Cortex of kidney (tissue), 1 donor: ENCODE measurements around the gene CHAMP1.
"Not testable (repeated sequence)": the region's sequence is repeated elsewhere in the genome, so short reads cannot be mapped to it uniquely, and the experiment has no call there.

Source experiments
- DNase-seq: peaks from one replicate; lab custom pipeline; 2025; lab: John Stamatoyannopoulos, UW

The CHAMP1 gene

DNA sequence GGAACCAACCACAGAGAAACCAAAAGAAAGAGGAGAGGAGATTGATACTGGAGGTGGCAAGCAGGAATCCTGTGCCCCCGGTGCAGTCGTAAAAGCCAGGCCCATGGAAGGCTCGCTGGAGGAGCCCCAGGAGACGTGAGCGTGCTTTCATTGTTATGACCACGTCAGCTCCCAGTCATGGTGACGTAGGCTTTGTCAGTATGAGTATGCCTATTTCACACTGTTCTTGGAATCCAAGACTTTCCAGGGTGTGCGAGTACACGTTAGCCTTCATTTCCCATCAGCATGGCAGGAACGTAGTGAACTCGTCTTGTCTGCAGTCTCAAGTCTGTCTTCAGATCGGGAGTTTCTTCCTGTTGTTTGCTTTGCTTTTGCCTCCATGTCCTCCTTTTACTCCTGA lies 15.4 kb upstream of the CHAMP1 start:
- DNase-seq = no peak

DNA sequence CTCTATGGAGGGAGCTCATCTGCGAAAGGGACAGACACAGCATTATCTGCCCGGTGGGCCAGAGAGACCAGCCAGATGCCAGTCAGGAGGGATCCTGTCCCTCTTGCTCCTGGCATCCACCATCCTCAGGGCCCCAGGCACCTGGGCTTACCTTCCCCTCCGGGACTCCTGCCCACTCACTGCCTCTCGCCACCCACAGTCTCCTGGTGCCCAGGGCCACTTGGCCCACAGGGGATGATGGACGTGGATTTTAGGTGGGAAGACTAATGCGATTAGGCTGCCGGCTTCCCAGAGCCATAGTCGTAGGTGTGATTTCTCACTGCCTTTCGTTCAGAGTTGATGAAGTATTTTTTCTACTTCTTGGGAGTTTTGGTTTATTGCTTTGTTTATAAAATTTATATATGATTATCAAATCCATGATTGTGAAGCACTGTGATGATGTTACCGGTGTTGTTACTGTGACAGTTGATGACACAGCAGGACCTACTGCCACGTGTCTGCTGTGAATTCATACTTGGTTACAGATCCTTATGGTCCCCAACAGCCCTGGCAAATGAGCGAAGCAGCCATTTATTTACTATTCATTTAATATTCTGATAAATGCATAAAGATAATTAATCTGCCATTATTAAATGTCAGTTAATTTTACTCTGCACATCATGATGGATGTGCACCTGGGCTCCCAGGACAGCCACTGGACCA lies 14.5 kb upstream of the CHAMP1 start:
- no peak for DNase-seq

DNA sequence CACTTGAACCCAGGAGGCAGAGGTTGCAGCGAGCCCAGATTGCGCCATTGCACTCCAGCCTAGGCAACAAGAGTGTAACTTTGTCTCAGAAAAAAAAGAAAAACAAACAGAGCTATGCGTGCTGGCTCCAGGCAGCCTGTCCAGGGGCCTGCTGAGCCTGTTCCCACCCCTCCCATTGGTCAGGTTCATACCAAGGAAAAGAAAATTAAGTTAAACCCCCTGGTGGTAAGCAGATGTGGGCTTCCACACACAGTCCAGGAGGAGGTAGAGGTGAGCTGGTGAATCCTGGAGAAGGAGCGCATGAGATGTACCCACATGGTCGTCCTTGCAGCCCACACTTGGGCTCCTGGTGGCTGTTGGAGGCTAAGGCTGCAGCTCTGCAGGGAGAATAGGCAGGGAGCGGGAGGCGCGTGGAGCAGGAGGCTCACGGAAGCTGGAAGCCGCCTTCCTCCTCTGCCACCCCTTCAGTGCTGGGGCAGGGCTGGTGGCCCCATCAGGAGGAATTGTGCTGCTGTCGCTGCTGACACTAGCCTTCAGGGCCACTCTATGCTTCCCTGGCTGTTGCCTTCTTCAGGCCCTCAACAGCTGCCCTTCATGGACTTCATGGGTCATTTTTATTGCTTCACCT lies 10.5 kb upstream of the CHAMP1 start:
- no peak for DNase-seq

DNA sequence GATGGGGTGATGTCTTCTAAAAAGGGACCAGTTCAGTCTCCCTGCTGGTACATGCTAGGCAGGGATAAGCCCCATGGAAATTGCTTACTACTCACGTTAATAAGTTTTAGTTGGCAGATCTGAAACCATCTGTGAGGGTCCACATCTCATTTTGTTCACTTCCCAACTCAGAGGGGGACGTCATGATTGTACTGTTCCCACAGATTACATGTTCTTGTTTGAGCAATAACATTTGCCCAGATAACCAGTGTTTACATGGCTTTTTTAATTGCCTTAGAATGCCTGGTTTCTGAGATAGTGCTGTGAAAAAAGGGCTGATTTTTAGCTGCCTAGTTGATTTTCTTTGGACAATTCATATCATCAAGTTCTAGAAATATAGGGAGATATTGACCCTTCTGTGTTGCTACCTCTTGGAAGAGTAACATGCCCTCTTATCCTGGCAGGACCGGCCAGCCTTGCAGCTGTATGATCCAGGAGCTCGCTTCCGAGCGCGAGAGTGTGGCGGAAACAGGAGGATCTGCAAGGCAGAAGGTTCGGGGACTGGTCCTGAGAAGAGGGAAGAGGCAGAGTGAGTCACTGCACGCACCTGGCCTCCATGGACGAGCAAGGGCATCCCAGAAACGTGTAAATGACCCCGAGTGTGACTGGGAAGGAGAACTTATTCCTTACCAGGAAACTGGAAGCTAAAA lies 9.8 kb upstream of the CHAMP1 start:
- no peak for DNase-seq

DNA sequence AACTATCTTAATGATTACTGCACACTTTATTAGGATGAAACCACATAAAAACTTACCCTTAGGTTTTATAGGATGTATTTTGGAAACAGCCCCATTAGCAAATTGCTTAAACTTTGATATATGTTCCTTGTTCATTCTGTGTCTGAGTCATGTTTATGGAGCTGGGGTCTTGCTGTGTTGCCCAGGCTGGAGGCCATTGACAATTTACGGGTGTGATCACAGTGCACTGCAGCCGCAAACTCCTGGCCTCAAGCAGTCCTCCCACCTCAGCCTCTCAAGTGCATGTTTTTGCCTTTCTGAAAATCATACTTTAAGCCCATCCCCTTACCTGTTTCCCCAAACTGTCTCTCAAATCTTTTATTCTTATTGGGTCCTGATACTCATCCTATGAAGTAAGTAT lies 5.2 kb upstream of the CHAMP1 start:
- DNase-seq = no peak

DNA sequence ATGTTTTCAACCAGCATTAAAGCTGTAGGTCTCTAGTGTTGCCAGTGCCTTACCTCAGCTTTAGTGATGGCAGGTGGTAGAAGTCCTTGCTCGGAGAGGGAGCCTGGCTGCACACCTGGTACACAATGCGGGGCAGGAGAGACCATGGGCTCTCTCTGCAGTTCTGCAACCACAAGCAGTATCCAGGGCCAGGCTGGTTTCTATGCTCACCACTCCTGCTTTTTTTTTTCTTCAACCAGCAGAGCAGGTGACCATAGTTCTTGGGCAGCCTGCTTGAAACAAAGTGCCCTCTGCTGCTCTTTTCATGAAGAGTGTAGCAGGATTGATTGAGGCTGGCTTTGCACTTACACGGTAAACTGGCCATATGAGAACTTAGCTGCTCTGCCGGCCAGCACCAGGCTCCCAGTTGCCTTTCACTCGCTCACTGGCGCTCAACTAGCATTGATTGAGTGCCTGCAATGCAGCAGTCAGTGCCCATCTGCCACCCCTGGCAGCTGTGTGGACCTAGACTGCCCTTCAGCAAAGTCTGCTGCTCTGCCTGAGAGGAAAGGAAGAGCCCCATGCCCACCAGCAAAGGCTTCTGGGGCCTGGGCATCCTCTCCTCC lies 4.4 kb upstream of the CHAMP1 start:
- no peak for DNase-seq

DNA sequence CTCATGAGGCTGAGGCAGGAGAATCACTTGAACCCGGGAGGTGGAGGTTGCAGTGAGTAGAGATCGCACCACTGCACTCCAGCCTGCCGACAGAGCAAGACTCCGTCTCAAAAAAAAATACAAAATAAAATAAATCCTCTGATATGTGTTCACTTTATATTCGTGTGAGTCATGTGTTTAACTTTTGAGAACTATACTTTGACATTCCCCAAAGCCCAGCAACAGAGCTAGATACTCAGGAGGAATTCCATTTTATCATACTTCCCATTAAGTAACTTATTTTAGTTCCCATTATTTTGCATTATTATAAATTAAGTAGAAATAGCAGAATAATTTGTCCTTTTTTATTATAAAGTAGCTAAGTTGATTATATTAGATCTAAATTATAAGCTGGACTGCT lies 3.3 kb upstream of the CHAMP1 start:
- no peak for DNase-seq

DNA sequence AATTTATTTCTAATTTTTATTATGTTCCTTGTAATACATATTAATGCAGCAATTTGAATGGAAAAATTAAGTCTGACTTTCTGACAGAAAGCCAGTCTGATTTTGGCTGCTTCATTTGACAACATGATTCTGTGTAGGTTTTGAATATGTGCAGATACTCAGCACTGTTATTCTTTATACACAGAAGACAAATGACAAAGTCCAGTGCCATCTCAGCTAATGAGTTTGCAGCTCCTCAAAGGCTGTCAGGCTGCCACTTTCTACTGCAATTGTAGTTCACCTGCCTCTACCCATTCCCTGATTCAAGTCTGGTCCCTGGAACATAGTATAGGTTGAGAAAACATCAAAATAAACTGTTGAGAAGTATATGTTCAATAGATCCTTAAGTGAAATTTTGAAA lies 2.9 kb upstream of the CHAMP1 start:
- no peak for DNase-seq

DNA sequence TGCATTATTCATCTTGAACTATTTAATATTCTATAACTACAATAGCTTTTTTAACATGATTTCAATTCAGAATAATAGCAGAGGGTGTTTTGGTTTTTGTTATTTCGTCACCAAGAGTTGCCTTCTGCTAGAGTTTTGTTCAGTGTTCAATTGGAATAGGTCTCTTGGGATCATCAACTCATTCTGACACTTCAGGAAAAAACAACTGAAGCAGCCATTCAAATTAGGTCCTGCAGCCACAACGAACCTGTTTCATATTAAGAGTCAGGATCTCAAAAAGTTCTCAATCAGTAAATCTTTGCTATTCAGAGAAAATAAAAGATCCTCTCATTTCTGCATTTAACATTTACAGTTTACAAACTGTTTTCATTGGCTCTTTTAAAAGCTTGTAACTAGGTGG lies 2.4 kb upstream of the CHAMP1 start:
- no peak for DNase-seq

DNA sequence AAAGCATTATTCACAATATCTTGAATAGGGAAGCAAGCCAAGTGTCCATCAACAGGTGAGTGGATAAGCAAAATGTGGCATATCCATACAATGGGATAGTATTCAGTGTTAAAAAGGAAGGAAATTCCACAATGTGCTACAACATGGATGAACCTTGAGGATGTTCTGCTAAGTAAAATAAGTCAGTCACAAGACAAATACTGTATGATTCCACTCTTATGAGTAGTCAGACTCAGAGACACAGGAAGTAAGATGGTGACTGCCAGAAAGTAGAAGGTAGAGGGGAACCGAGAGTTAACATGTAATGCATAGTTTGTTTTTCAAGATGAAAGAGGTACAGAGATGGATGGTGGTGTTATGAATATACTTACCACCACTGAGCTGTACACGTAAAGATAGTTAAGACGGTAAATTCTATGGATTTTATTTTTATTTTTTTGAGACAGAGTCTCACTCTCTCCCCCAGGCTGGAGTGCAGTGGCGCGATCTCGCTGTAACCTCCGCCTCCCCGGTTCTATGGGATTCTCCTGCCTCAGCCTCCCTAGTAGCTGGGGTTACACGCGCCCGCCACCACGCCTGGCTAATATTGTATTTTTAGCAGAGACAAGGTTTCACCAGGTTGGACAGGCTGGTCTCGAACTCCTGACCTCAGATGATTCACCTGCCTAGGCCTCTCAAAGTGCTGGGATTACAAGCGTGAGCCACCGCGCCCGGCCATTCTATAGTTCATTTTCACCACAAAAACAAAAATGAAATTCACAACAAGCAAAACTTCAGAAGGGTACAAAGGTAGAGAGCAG lies 1.0 kb upstream of the CHAMP1 start:
- DNase-seq = no peak

DNA sequence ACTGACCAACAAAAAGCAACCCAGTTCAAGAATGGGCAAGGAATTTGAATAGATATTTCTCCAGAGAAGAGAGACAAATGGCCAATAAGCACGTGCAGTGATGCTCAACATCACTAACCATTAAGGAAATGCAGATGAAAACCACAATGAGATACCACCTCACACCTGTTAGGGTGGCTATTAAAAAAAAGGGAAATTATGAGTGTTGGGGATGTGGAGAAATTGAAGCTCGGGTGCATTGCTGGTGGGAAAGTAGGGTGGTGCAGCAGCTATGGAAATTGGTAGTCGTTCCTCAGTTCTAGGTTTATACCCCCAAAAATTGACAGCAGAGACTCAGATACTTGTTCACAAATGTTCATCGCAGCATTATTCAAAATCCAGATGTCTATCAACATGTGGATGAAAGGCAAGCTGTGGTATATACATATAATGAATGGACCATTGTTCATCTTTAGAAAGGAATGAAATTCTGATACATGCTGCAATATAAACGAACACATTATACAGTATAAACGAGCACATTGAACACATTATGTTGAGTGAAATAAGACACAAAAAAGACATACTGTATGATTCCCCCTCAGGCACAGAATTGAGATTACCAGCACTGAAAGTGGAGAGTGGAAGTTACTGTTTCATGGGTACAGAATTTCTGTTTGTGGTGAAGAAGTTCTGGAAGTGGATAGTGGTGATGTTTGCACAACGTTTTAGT lies 927 bp downstream of the CHAMP1 start:
- no peak for DNase-seq

DNA sequence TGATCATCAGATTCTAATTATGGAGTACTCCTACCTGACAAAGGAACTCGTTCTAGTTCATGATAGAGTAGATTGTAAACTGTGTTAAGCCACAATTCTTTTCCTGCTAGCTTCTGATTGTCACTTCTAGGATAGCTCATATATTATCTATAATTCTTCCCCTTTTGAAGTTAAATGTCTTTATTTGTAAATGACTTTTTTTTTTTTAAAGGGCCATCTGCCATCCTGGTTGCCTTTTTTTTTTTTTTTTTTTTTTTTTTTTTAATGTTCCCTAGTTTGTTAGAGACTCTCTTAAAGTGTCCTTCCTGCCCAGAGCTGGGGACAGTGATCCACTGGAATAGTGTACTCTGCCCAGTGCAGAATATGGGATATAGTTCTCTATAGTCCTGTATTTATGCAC lies 4.3 kb downstream of the CHAMP1 start:
- DNase-seq = no peak

DNA sequence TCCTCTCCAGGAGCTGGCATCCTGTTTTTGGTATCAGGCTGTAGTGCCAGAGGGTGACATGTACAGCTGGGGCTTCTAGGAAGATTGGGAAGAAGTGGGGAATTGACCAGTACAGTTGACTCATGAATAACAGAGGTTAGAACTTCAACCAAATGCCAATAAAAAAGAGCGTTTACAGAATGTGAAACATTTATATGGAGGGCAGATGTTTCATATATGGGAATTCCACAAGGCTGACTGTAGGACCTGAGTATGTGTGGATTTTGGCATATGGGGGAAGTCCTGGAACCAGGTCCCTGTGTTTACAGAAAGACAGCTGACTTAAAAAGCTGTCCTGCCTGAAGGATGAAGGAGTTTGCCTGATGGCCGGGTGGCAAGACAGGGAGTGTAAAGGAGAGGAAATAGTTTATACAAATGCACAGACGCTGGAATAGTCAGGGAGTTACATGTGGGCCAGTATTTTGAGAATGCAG lies 5.2 kb downstream of the CHAMP1 start:
- no peak for DNase-seq

DNA sequence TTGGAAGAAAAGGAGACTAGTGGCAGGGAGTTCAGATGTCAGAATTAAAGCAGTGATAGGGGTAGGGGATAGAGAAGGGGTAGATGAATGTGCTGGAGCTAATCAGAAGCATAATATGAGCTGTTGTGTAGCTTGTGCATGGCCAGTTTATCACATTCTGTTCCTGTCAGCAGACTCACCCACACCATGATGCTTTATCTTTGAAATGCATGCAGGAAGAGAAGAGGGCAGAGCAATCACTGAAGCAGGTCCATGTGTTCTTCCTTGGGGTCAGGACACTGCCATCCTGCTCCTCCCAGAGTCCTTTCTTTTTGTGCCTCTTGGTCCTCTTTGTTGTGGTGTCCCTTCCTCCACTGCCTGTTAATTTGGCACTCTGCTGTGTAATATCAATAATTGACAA lies 5.8 kb downstream of the CHAMP1 start:
- DNase-seq = no peak

DNA sequence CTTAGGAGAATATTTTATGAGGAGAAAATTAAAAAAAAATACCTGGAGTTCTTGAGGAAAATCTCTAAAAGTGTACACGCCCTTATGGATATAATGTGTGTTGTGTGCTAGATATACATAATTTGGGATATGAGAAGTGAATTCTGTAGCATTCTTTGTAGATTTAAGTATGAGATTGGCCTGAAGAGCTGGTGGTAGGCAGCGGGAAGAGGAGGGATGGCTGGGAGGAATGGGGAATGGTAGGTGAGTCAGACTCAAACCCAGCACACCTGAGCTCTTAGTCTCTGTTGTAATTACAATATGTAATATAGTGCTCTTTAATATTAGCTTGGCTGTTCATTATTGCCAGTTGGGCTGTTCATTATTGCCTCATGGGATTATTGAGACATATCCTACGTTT lies 7.0 kb downstream of the CHAMP1 start:
- DNase-seq = no peak

DNA sequence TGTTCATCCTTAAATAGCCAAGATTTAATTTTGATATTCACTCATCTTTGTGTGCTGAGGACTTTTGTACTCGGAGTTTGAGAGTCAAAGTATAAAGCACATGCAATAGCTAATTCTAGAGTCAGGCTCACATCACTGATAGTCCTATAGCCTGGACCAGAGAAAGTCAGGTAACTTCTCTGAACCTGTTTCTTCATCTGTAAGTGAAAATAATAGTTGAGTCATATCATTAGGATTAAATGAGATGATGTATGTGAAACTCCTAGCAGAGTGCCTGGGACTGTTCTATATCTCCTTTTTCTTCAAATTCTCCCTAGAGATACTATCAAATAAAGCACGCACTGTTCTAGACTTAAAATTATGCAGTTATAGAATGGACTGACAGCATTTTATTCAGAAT lies 9.0 kb downstream of the CHAMP1 start:
- no peak for DNase-seq

DNA sequence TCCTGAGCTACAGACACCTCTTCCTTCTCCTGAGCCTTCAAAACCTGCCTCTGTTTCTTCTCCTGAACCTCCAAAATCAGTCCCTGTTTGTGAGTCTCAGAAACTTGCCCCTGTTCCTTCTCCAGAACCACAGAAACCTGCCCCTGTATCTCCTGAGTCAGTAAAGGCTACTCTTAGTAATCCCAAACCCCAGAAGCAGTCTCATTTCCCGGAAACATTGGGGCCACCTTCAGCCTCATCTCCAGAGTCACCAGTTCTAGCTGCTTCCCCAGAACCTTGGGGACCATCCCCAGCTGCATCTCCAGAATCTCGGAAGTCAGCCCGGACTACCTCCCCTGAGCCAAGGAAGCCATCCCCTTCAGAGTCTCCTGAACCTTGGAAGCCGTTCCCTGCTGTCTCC lies 10.0 kb downstream of the CHAMP1 start:
- no peak for DNase-seq

DNA sequence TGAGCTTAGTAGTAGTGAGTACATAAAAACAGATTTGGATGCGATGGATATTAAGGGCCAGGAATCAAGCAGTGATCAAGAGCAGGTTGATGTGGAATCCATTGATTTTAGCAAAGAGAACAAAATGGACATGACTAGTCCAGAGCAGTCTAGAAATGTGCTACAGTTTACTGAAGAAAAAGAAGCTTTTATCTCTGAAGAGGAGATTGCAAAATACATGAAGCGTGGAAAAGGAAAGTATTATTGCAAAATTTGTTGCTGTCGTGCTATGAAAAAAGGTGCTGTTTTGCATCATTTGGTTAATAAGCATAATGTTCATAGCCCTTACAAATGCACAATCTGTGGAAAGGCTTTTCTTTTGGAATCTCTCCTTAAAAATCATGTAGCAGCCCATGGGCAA lies 11.4 kb downstream of the CHAMP1 start:
- DNase-seq = no peak

DNA sequence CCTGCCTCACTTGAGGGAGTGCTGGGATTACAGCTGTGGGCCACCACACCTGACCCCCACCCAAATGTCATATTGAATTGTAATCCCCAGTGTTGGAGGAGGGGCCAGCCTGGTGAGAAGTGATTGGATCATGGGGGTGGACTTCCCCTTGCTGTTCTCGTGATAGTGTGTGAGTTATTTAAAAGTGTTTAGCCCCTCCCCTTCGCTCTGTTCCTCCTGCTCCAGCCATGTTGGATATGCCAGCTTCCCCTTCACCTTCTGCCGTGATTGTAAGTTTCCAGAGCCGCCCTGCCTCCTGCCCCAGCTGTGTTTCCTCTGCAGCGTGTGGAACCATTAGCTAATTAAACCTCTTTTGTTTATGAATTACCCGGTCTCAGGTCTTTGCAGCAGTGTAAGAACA lies 13.7 kb downstream of the CHAMP1 start:
- DNase-seq = no peak

DNA sequence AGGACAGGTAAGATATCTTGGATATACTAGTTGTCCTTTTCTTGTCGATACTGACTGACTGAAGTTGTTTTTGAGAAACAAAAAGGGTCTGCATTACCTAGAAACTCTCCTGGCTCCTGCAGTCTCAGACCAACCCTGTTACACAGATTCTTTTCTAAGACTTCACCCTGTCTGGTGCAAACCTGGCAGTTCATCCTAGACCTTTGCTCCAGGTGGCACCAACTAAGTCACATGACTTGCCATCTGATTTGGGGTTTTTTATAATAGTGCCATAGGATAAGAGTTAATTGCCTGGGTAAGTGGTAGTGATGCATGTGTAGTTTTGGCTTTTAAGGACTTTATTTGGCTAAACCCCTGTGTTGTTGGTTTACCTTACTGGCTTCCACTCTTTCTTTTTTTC lies 14.3 kb downstream of the CHAMP1 start:
- no peak for DNase-seq

DNA sequence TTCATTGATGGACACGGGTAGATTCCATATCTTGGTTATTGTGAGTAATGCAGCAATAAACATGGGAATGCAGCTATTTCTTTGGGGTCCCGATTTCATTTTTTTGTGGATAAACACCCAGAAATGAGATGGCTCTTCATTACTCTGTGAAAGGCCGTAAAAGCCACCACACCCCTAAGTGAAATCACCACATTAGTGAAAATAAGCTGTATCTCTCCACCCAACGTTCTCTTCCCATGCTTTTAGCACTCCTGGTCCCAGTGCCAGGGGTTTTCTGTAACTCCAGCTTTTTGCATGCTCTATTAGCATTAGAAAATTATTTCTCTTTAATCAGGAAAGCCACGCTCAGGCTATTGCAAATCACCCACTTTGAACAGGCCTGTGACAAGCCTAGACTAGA lies 15.8 kb downstream of the CHAMP1 start:
- DNase-seq = no peak

DNA sequence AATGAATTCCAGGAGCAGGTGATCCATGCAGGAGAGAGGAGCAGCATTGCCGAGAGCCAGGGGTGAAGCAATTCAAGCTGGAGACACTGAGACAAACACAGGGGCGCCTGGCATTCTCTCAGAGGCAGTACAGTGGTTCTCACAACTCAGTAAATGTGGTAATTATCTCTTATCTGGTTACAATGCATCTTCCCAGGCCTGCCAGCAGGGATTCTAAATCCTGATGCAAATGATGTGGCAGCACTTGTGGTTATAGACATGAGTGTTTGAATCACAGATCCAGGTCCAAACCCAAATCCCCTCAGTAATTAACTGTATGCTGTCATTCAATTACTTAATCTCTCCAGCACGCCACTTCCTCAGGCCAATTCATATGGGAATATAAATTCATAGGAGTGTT lies 19.6 kb downstream of the CHAMP1 start:
- DNase-seq = not testable (repeated sequence)
